Body of pancreas (tissue), 4 donors: ENCODE measurements around the gene PHF12. TPM values are rescaled to one million over a fixed set of nuclear protein-coding genes. Genes with fewer than 3 reads are reported as not detected.

Experiments used
- ATAC-seq: fragments of 150-250 bp; one replicate; pipeline ENCODE4 v1.9.1; 2016
- DNase-seq, 4 donors: peaks; one replicate each; pipeline ENCODE4 v3.0.0-alpha.2; 2019
- H3K27ac ChIP-seq, 4 donors: fragments of 200-600 bp; sonication (generic); 1 replicate in 3 of 4; 2 replicates in 1 of 4; pipeline versions ENCODE4 v1.5.1 to v1.6.1; 2016 to 2019; ENCODE audit warnings: mild to moderate bottlenecking in 1 of 4, mixed read lengths in 1 of 4, moderate library complexity in 1 of 4
- H3K27me3 ChIP-seq, 2 donors: fragments of 200-600 bp; sonication (generic); one replicate each; pipeline ENCODE4 v1.6.0; 2016; ENCODE audit warnings: mild to moderate bottlenecking in 1 of 2
- H3K36me3 ChIP-seq, 2 donors: fragments of 200-600 bp; sonication (generic); replicated peaks in 1 of 2; 2 replicates each; pipeline ENCODE4 v1.5.1; 2016; ENCODE audit warnings: low read depth in 2 of 2; ENCODE audit not compliant: insufficient read depth in 1 of 2
- H3K4me1 ChIP-seq: fragments of 200-600 bp; sonication (generic); one replicate; pipeline ENCODE4 v1.6.0; 2016
- H3K4me3 ChIP-seq, 2 donors: fragments of 200-600 bp; sonication (generic); 1 replicate in 1 of 2; 2 replicates in 1 of 2; pipeline ENCODE4 v1.5.1; 2016 to 2019
- H3K9me3 ChIP-seq, 3 donors: fragments of 200-600 bp; sonication (generic); 1 replicate in 2 of 3; 2 replicates in 1 of 3; pipeline ENCODE4 v1.5.1; 2016
- POLR2A ChIP-seq, 3 donors: fragments of 450-650 bp; IDR thresholded peaks; one replicate each; pipeline ENCODE4 v1.6.1; 2016; ENCODE audit warnings: antibody characterized with exemption in 3 of 3, mild to moderate bottlenecking in 2 of 3
- WGBS, 2 donors: methylation state at CpG; one replicate each; pipeline ENCODE4 v1.1.5; 2017; 5-methylcytosine and 5-hydroxymethylcytosine counted together
- intact Hi-C: fragments of 100-400 bp; cut with DNase I; formaldehyde crosslinking; loops from one replicate; pipeline ENCODE4 v1.15.1; 2023
- total RNA-seq, 2 donors: library from RNA; depleted of rRNA; stranded (reverse); fragments of >200 nt; gene quantifications; one replicate each; pipeline ENCODE4 v1.1.0, GENCODE V29; 2016
- TF ChIP-seq, protein P1 (sequence below), 7 experiments: fragments of 450-650 bp in 4 of 7; fragments of 200-600 bp in 3 of 7; sonication (generic) in 3 of 7; IDR thresholded peaks; one replicate each; pipeline ENCODE4 v1.5.1; 2016 to 2019; ENCODE audit warnings: antibody characterized with exemption in 7 of 7

PHF12 gene
- total RNA-seq, 2 donors from 2014 or later: 22.1 to 56.4 TPM

DNA sequence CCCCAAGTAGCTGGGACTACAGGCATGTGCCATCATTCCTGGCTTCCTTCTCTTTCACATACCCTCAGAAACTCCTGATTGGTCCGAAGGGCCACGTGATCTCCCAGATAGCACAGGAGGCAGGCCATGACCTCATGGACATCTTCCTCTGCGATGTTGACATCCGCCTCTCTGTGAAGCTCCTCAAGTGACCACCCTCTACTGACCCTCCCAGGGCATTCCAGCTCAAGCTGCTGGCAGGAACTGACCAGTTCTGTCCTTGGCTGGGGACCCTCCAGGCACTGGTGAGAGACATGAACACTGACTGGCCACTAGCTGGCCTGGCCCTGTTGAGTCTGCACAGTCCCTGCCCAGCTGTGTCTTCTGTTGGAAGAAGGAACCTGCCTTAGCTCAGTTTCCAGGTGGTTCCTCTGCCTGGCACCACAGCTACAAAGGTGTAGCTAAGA is 90.9 kb downstream of the PHF12 start:
- intact Hi-C loops: no loop called here
- DNase-seq (no peak), ATAC-seq (no peak)
- Histone ChIP-seq H3K4me1 (peaks cover 5% of the 10 kb centered on the region), H3K27ac (no peak overlapping the region), H3K27me3 (no peaks in the 10 kb centered on the region), H3K4me3 (no peak overlapping the region), H3K36me3 (peaks cover 9 to 16% of the 10 kb centered on the region in 2 donors), H3K9me3 (no peaks in the 10 kb centered on the region)
- WGBS, 2 donors: 96 to 98% methylated on average over 4 of the region's 4 CpGs
- no peak for TF ChIP-seq POLR2A (IDR thresholded peaks at IDR 0.05)
- TF ChIP-seq, protein P1, sequence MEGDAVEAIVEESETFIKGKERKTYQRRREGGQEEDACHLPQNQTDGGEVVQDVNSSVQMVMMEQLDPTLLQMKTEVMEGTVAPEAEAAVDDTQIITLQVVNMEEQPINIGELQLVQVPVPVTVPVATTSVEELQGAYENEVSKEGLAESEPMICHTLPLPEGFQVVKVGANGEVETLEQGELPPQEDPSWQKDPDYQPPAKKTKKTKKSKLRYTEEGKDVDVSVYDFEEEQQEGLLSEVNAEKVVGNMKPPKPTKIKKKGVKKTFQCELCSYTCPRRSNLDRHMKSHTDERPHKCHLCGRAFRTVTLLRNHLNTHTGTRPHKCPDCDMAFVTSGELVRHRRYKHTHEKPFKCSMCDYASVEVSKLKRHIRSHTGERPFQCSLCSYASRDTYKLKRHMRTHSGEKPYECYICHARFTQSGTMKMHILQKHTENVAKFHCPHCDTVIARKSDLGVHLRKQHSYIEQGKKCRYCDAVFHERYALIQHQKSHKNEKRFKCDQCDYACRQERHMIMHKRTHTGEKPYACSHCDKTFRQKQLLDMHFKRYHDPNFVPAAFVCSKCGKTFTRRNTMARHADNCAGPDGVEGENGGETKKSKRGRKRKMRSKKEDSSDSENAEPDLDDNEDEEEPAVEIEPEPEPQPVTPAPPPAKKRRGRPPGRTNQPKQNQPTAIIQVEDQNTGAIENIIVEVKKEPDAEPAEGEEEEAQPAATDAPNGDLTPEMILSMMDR (IDR thresholded peaks at IDR 0.05): no peak

DNA sequence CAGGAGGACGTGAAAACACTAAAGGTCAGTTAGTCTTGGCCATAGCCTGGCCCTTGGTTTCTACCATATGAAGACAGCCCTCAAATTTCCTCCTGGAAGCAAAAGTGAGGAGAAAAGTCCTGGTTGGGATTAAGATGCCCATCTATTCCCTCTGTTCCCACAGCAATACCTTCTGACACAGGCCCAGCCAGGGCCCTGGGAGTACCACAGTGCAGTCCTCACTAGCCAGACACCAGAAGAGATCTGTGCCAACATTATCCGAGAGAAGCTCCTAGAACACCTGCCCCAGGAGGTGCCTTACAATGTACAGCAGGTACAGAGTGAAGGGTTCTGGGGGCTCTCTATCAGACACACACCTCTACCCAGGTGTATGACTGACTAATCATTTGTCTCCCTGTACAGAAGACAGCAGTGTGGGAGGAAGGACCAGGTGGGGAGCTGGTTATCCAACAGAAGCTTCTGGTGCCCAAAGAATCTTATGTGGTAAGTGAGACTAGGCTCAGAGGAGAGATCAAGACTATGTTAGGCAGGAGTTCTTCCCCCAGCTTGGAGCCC is 92.4 kb downstream of the PHF12 start:
- peaks cover 12% of the 10 kb centered on the region for H3K4me1 ChIP-seq
- H3K27me3 ChIP-seq: no peaks in the 10 kb centered on the region
- intact Hi-C loops: no loop called here
- DNase-seq: no peak
- ATAC-seq: no peak
- H3K27ac ChIP-seq: no peak overlapping the region
- H3K36me3 ChIP-seq: peaks cover 9 to 16% of the 10 kb centered on the region in 2 donors
- no peak overlapping the region for H3K4me3 ChIP-seq
- 49% methylated on average over 2 of the region's 2 CpGs; no CpG with 5 or more reads in 1 of the 2 donors for WGBS, 2 donors
- H3K9me3 ChIP-seq: no peaks in the 10 kb centered on the region
- TF ChIP-seq, protein P1 (IDR thresholded peaks at IDR 0.05): no peak
- no peak for TF ChIP-seq POLR2A (IDR thresholded peaks at IDR 0.05)

DNA sequence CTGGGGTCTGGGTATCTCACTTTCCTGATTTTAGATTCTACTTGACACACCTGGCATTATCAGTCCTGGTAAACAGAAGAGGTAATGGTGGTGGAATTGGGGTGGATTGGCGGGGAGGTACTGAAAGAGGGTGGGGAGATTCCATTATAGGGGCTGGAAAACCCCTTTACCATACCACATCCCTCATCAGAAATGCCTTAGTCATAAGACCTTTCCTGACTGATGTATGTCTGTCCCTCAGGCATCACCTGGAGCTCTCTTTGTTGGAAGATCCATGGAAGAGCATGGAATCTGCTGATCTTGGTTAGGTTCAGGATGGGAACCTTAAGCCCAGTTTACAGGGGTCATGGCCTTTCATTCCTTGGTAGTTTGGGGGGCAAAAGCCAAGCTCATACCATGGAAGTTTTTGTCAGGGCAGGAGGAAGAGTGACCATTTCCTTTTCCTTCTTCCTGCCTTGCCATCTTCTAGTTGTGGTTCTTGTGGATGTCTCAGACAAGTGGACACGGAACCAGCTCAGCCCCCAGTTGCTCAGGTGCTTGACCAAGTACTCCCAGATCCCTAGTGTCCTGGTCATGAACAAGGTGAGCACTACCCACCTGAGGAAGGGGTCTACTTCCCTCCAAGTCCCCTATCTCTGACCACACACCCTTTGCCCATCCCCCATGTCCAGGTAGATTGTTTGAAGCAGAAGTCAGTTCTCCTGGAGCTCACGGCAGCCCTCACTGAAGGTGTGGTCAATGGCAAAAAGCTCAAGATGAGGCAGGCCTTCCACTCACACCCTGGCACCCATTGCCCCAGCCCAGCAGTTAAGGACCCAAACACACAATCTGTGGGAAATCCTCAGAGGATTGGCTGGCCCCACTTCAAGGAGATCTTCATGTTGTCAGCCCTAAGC is 93.2 kb downstream of the PHF12 start:
- TF ChIP-seq, protein P1 (IDR thresholded peaks at IDR 0.05): no peak
- no peak for TF ChIP-seq POLR2A (IDR thresholded peaks at IDR 0.05)
- Histone ChIP-seq H3K9me3 (no peaks in the 10 kb centered on the region), H3K4me1 (peaks cover 12% of the 10 kb centered on the region), H3K27ac (no peak overlapping the region), H3K36me3 (peaks cover 9 to 16% of the 10 kb centered on the region in 2 donors), H3K27me3 (no peaks in the 10 kb centered on the region), H3K4me3 (no peak overlapping the region)
- intact Hi-C loops: no loop called here
- ATAC-seq (no peak), DNase-seq (no peak)
- WGBS, 2 donors: 87 to 89% methylated on average over 3 of the region's 3 CpGs

DNA sequence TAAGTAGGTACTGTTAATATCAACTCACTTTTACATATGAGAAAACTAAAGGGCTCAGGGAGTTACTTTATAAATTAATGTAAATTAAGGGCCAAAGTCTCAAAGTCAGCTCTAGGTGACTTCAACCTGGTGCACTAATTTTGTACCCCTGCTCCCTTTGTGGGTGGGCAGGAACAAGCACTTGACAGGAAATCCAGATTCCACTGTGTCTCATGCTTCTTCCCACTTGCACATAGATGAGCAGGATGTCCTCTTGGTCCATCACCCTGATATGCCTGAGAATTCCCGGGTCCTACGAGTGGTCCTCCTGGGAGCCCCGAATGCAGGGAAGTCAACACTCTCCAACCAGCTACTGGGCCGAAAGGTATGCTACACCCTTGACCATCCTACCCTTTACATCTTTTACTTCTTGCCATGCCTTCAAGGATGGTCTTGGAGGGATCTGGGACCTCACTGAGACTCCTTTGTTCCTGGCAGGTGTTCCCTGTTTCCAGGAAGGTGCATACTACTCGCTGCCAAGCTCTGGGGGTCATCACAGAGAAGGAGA is 95.2 kb downstream of the PHF12 start:
- peaks cover 12% of the 10 kb centered on the region for H3K4me1 ChIP-seq
- H3K9me3 ChIP-seq: no peaks in the 10 kb centered on the region
- no peaks in the 10 kb centered on the region for H3K27me3 ChIP-seq
- TF ChIP-seq POLR2A (IDR thresholded peaks at IDR 0.05): no peak
- TF ChIP-seq, protein P1 (IDR thresholded peaks at IDR 0.05): no peak
- no peak for DNase-seq
- H3K4me3 ChIP-seq: no peak overlapping the region
- intact Hi-C loops: no loop called here
- 79 to 81% methylated on average over 5 of the region's 5 CpGs for WGBS, 2 donors
- no peak overlapping the region for H3K27ac ChIP-seq
- no peak for ATAC-seq
- H3K36me3 ChIP-seq: peaks cover 9 to 16% of the 10 kb centered on the region in 2 donors
